A673 (cell line): ENCODE results near the gene MGAT3.

Source experiments
- CTCF ChIP-seq: fragments of 300-800, 200-600 bp; sonication (generic); conservative IDR thresholded peaks from 2 replicates; pipeline ENCODE4 v1.5.1; 2017; ENCODE audit warnings: low read depth, mild to moderate bottlenecking, antibody characterized with exemption, low read length, moderate library complexity, mixed read lengths
- EZH2 ChIP-seq: fragments of 200-600 bp; sonication (generic); IDR thresholded peaks from 2 replicates; pipeline ENCODE4 v1.6.1; 2017; ENCODE audit warnings: borderline replicate concordance, low read depth, mild to moderate bottlenecking, mixed read lengths, antibody characterized with exemption, low read length; ENCODE audit not compliant: poor library complexity, severe bottlenecking

GRCh38 chr22:39433476-39434242, 23.2 kb upstream of the MGAT3 start:
- TF ChIP-seq CTCF = no peak
- TF ChIP-seq EZH2 = no peak
